Psoas muscle (tissue), 8 donors: Measurements from ENCODE around the gene PIGT. TPM values are rescaled to one million over a fixed set of nuclear protein-coding genes. Genes with fewer than 3 reads are reported as not detected.

Source experiments
- ATAC-seq, 4 donors: fragments of 200-7000 bp; cut with Tn5 transposase; one replicate each; pipeline ENCODE4 v1.9.1; 2020; ENCODE audit warnings: moderate library complexity in 3 of 4, mild to moderate bottlenecking in 2 of 4
- DNase-seq, 2 donors: peaks; one replicate each; pipeline ENCODE4 v3.0.0-alpha.2; 2020
- H3K27ac ChIP-seq: fragments of 200-600 bp; one replicate; pipeline ENCODE4 v1.8.0; 2022
- H3K27me3 ChIP-seq, 3 donors: fragments of 200-600 bp in 1 of 3; one replicate each; pipeline versions ENCODE4 v1.6.1 to v1.8.0; 2013 to 2022; ENCODE audit warnings: low read length in 2 of 3, mild to moderate bottlenecking in 2 of 3, moderate library complexity in 1 of 3; ENCODE audit not compliant: insufficient read depth in 3 of 3
- H3K36me3 ChIP-seq, 2 donors: fragments of 200-600 bp in 1 of 2; one replicate each; pipeline versions ENCODE4 v1.6.1 to v1.8.0; 2013 to 2022; ENCODE audit warnings: low read depth in 1 of 2, mild to moderate bottlenecking in 1 of 2, moderate library complexity in 1 of 2; ENCODE audit not compliant: insufficient read depth in 1 of 2
- H3K4me1 ChIP-seq: fragments of 200-600 bp; one replicate; pipeline ENCODE4 v1.8.0; 2022
- H3K4me3 ChIP-seq: fragments of 200-600 bp; one replicate; pipeline ENCODE4 v1.8.0; 2022; ENCODE audit warnings: mild to moderate bottlenecking
- H3K9me3 ChIP-seq: fragments of 200-600 bp; one replicate; pipeline ENCODE4 v1.8.0; 2022
- WGBS, 3 donors: extraction: QIAGEN DNeasy Blood & Tissue Kit; methylation state at CpG; one replicate each; pipeline versions ENCODE4 v1.1.6 to v1.1.7; 2013; 5-methylcytosine and 5-hydroxymethylcytosine counted together
- intact Hi-C, 2 donors: fragments of 100-400 bp; cut with DNase I; formaldehyde crosslinking; loops; one replicate each; pipeline versions ENCODE4 v1.11.0 to v1.14.2; 2022
- polyA plus RNA-seq, 3 donors: library from polyadenylated mRNA; stranded (reverse); fragments of 200-250 nt; gene quantifications; one replicate each; pipeline ENCODE4 v1.2.3, GENCODE V29; 2013
- total RNA-seq, 4 donors: library from RNA; stranded (reverse); fragmentation: NEBNext Ultra II Directional in 2 of 4; extraction: Animal tissue kit (Norgen Biotek cat#: 25700) in 2 of 4; gene quantifications; one replicate each; pipeline versions ENCODE4 v1.2.1 to v1.2.4, GENCODE V29; 2021 to 2023
- TF ChIP-seq, protein P1 (sequence below): fragments of 200-600 bp; IDR thresholded peaks from one replicate; pipeline ENCODE4 v1.8.0; 2022; ENCODE audit warnings: antibody characterized with exemption
- donor health status: healthy with polysubstance abuse.
- donor health status: DM: no; HTN: no; CAD: no; lungs with moderate emphysema.
- donor health status: Bipolar disorder and iron deficiency.
- donor health status: healthy.
- donor health status: DM: yes; HTN: yes; CAD: no.
- donor health status: DM: no; HTN: no; CAD: no.
- donor health status: DM: no; HTN: no; CAD: no.
- donor health status: DM: yes; HTN: yes; CAD: no.

The PIGT gene
- total and polyA plus RNA-seq, 7 donors = 48.0 to 113 (median 58.8) TPM

DNA sequence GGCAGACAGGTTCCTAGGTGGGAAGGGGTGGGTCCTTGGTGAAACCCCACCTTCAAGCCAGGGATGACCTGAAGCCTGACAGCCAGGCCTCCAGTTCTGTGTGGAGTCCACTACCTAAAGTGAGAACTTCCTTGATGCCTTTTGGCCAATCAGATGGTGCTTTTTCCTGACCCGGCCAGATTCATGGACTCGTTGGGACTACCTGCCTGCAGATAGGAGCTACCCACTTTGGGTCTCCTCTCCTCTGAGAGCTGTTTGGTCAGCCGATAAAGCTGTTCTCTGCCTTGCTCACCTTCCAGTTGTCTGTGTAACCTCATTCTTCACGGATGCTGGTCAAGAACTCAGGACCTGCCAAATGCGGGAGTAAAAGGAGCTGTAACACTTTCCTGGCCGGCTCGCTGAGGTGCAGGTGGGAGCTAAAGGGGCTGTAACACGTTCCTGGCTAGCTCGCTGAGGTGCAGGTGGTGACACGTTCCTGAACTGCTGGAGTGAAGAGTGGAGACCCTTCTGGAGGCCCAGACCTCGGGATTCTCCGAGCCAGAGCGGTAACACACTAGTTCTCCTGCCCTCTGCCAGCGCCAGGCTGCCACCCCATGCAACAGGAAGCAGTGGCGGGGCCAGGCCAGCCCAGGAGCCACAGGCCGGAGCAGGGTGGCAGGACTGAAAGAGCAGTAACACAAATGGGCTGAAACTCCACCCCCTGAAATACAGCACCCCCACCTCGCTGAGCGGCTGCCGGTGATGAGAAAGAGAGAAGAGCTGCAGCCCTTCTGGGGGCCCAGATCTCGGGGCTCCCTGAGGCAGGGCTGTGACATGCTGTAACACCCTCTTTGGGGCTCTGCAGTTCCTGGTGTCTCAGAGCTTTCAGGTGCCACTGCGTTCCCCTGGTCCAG lies 21.5 kb upstream of the PIGT start:
- Histone ChIP-seq H3K4me3 (no peak overlapping the region), H3K9me3 (no peaks in the 10 kb centered on the region), H3K4me1 (no peaks in the 10 kb centered on the region), H3K36me3 (no peaks in the 10 kb centered on the region), H3K27ac (no peak overlapping the region), H3K27me3 (no peaks in the 10 kb centered on the region)
- DNase-seq = no peak
- intact Hi-C loops = no loop called here
- ATAC-seq = no peak
- TF ChIP-seq, protein P1, sequence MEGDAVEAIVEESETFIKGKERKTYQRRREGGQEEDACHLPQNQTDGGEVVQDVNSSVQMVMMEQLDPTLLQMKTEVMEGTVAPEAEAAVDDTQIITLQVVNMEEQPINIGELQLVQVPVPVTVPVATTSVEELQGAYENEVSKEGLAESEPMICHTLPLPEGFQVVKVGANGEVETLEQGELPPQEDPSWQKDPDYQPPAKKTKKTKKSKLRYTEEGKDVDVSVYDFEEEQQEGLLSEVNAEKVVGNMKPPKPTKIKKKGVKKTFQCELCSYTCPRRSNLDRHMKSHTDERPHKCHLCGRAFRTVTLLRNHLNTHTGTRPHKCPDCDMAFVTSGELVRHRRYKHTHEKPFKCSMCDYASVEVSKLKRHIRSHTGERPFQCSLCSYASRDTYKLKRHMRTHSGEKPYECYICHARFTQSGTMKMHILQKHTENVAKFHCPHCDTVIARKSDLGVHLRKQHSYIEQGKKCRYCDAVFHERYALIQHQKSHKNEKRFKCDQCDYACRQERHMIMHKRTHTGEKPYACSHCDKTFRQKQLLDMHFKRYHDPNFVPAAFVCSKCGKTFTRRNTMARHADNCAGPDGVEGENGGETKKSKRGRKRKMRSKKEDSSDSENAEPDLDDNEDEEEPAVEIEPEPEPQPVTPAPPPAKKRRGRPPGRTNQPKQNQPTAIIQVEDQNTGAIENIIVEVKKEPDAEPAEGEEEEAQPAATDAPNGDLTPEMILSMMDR = no peak
- WGBS, 3 donors = 77 to 89% (median 79%) methylated on average over 21 of the region's 21 CpGs

DNA sequence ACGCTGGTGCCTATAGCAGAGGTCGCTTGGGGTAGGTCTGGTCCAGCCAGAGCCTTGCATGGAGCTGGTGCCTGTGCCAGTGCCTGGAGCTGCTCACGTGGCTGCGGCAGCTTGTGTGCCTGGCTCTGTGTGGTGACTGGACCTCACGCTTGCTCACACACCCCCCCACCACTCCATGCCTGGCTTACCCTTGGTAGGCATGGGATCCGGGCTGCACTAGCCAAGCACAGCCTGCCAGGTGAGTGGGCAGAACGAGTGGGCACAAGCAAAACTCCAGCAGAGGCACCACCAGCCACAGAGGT lies 20.9 kb upstream of the PIGT start:
- 88 to 90% (median 88%) methylated on average over 7 of the region's 7 CpGs for WGBS, 3 donors
- Histone ChIP-seq H3K36me3 (no peaks in the 10 kb centered on the region), H3K4me3 (no peak overlapping the region), H3K4me1 (no peaks in the 10 kb centered on the region), H3K27ac (no peak overlapping the region), H3K9me3 (no peaks in the 10 kb centered on the region), H3K27me3 (no peaks in the 10 kb centered on the region)
- TF ChIP-seq, protein P1 = no peak
- no peak for DNase-seq
- no peak for ATAC-seq
- intact Hi-C loops = no loop called here

DNA sequence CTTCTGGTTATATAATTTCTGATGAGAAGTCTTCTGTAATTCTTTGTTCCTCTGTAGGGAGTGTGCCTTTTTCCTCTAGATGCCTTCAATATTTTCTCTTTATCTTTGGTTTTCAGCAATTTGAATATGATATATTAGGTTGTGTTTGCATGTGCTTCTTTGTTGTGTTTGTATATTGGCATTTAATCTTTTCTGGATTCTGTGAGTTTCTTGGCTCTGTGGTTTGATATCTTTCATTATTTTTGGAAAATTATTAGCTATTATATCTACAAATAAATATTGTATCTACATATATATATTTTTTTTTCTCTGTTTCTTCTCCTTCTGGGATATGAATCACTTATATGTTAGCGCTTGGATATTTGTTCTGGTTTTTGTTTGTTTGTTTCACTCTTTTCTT lies 16.9 kb upstream of the PIGT start:
- no peaks in the 10 kb centered on the region for H3K36me3 ChIP-seq
- TF ChIP-seq, protein P1 = no peak
- no peak for ATAC-seq
- WGBS, 3 donors = 98 to 100% (median 100%) methylated on average over 1 of the region's 1 CpG
- peaks cover 5% of the 10 kb centered on the region for H3K9me3 ChIP-seq
- no peak for DNase-seq
- no peaks in the 10 kb centered on the region for H3K27me3 ChIP-seq
- intact Hi-C loops = no loop called here
- no peak overlapping the region for H3K27ac ChIP-seq
- no peaks in the 10 kb centered on the region for H3K4me1 ChIP-seq
- no peak overlapping the region for H3K4me3 ChIP-seq

DNA sequence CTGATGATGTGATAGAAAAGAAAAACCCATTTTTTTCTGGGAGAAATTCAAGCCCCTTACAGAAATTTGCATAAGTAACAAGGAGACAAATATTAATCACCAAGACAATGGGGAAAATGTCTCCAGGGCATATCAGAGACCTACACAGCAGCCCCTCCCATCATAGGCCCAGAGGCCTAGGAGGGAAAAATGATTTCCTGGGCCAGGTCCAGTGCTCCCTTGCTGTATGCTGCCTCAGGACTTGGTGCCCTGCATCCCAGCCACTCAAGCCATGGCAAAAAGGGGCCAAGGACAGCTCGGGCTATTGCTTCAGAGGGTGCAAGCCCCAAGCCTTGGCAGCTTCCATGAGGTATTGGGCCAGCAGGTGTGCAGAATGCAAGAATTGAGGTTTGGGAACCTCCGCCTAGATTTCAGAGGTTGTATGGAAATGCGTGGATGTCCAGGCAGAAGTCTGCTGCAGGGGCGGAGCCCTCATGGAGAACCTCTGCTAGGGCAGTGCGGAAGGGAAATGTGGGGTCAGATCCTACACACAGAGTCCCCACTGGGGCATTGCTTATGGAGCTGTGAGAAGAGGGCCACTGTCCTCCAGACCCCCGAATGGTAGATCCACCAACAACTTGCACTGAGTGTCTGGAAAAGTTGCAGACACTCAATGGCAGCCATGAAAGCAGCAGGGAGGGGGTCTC lies 15.5 kb upstream of the PIGT start:
- ATAC-seq (no peak), DNase-seq (no peak)
- Histone ChIP-seq H3K4me3 (no peak overlapping the region), H3K27ac (no peak overlapping the region), H3K27me3 (no peaks in the 10 kb centered on the region), H3K9me3 (peaks cover 5% of the 10 kb centered on the region), H3K4me1 (no peaks in the 10 kb centered on the region), H3K36me3 (no peaks in the 10 kb centered on the region)
- WGBS, 3 donors = 93 to 96% (median 95%) methylated on average over 6 of the region's 6 CpGs
- intact Hi-C loops = no loop called here
- TF ChIP-seq, protein P1 = no peak
